Neural progenitor cell (in vitro differentiated cells): ENCODE data around the gene OR5B17. TPM values are rescaled to one million over a fixed set of nuclear protein-coding genes. Genes with fewer than 3 reads are reported as not detected.
"Not testable (repeated sequence)": the region's sequence is repeated elsewhere in the genome, so short reads cannot be mapped to it uniquely, and the experiment has no call there.

Experiments
- DNase-seq: peaks from one replicate; pipeline ENCODE4 v3.0.0-alpha.2; 2016; ENCODE audit warnings: low spot score
- H2AFZ ChIP-seq: fragments of 200-600 bp; sonication (generic); replicated peaks from 2 replicates; pipeline ENCODE4 v1.6.1; 2016; ENCODE audit warnings: antibody characterized with exemption
- H3F3A ChIP-seq: fragments of 200-600 bp; sonication (generic); 2 replicates; pipeline ENCODE4 v1.6.1; 2016; ENCODE audit warnings: antibody characterized with exemption, low read depth
- H3K27ac ChIP-seq: fragments of 200-600 bp; sonication (generic); 2 replicates; pipeline ENCODE4 v1.5.1; 2016; ENCODE audit warnings: mild to moderate bottlenecking
- H3K27me3 ChIP-seq: fragments of 200-600 bp; sonication (generic); 2 replicates; pipeline ENCODE4 v1.6.1; 2016; ENCODE audit warnings: mild to moderate bottlenecking, moderate library complexity
- H3K36me3 ChIP-seq: fragments of 200-600 bp; sonication (generic); 2 replicates; pipeline ENCODE4 v1.5.1; 2016
- H3K4me1 ChIP-seq: fragments of 200-600 bp; sonication (generic); 2 replicates; pipeline ENCODE4 v1.6.1; 2016; ENCODE audit warnings: mixed run types
- H3K4me2 ChIP-seq: fragments of 200-600 bp; sonication (generic); 2 replicates; pipeline ENCODE4 v1.6.1; 2016
- H3K4me3 ChIP-seq: fragments of 200-600 bp; sonication (generic); 2 replicates; pipeline ENCODE4 v1.5.1; 2016
- H3K79me2 ChIP-seq: fragments of 200-600 bp; sonication (generic); 2 replicates; pipeline ENCODE4 v1.6.1; 2016; ENCODE audit warnings: low read depth
- H3K9ac ChIP-seq: fragments of 200-600 bp; sonication (generic); 2 replicates; pipeline ENCODE4 v1.6.1; 2016
- H3K9me3 ChIP-seq: fragments of 200-600 bp; sonication (generic); 2 replicates; pipeline ENCODE4 v1.5.1; 2016; ENCODE audit warnings: low read depth
- H4K20me1 ChIP-seq: fragments of 200-600 bp; sonication (generic); 2 replicates; pipeline ENCODE4 v1.6.1; 2016; ENCODE audit warnings: low read depth
- H3K27ac Mint-ChIP-seq: 3 replicates; pipeline ENCODE4 v1.8.0; 2021; ENCODE audit warnings: mixed read lengths
- H3K27me3 Mint-ChIP-seq: 2 replicates; pipeline ENCODE4 v1.8.0; 2022; ENCODE audit warnings: low read depth, mild to moderate bottlenecking, inconsistent platforms, moderate library complexity, mixed read lengths; ENCODE audit not compliant: insufficient read depth
- H3K36me3 Mint-ChIP-seq: 3 replicates; pipeline ENCODE4 v1.8.0; 2021; ENCODE audit warnings: mixed read lengths
- H3K4me1 Mint-ChIP-seq: 3 replicates; pipeline ENCODE4 v1.8.0; 2021; ENCODE audit warnings: mixed read lengths
- H3K4me3 Mint-ChIP-seq: 3 replicates; pipeline ENCODE4 v1.8.0; 2021; ENCODE audit warnings: mild to moderate bottlenecking, moderate library complexity, mixed read lengths
- H3K9me3 Mint-ChIP-seq: 3 replicates; pipeline ENCODE4 v1.8.0; 2020; ENCODE audit warnings: mixed read lengths
- EZH2 ChIP-seq: fragments of 200-600 bp; sonication (generic); IDR thresholded peaks from 2 replicates; pipeline ENCODE4 v1.6.1; 2017; ENCODE audit warnings: antibody characterized with exemption, mild to moderate bottlenecking, moderate library complexity
- EZH2phosphoT487 ChIP-seq: fragments of 200-600 bp; sonication (generic); IDR thresholded peaks from 2 replicates; pipeline ENCODE4 v1.6.1; 2017; ENCODE audit warnings: antibody characterized with exemption
- total RNA-seq: library from RNA; depleted of rRNA; stranded (reverse); fragments of >200 nt; gene quantifications from 2 replicates; pipeline ENCODE4 v1.2.3, GENCODE V29; 2015; ENCODE audit warnings: low replicate concordance
- TF ChIP-seq, protein P1 (sequence below): fragments of 200-600 bp; sonication (generic); IDR thresholded peaks from 2 replicates; pipeline ENCODE4 v1.5.1; 2017; ENCODE audit warnings: antibody characterized with exemption, mild to moderate bottlenecking

The OR5B17 gene
- not detected in 2 replicates for total RNA-seq

DNA sequence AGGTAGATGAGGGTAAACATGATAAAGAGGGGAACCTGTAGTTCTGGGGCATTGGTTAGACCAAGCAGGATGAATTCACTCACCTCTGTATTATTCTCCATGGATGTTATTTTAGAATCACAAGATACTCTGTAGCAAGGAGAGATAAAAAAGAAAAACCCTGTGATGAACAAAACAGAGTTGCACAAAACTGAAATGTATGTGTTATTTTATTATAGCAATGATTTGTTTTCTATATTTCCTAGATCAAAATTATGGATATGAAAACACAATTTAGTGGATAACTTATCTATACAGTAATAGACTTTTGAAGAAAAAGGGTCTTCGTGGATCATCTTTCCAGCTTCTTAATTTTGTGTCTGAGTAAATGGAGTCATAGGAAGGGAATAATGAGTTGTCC lies at the start of gene OR5B17:
Gene OR5B17 (minus strand): TSS at position 101 of the 400 bp plus-strand sequence. CDS start 0 bp downstream, at position 101.
- H3K4me3 Mint-ChIP-seq: no peak within 1 kb of the TSS
- no peaks in the 10 kb centered on the region for H3K27me3 ChIP-seq
- TF ChIP-seq, protein P1, sequence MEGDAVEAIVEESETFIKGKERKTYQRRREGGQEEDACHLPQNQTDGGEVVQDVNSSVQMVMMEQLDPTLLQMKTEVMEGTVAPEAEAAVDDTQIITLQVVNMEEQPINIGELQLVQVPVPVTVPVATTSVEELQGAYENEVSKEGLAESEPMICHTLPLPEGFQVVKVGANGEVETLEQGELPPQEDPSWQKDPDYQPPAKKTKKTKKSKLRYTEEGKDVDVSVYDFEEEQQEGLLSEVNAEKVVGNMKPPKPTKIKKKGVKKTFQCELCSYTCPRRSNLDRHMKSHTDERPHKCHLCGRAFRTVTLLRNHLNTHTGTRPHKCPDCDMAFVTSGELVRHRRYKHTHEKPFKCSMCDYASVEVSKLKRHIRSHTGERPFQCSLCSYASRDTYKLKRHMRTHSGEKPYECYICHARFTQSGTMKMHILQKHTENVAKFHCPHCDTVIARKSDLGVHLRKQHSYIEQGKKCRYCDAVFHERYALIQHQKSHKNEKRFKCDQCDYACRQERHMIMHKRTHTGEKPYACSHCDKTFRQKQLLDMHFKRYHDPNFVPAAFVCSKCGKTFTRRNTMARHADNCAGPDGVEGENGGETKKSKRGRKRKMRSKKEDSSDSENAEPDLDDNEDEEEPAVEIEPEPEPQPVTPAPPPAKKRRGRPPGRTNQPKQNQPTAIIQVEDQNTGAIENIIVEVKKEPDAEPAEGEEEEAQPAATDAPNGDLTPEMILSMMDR: no peak
- no peak for TF ChIP-seq EZH2phosphoT487
- TF ChIP-seq EZH2: no peak
- H3K27ac Mint-ChIP-seq: no peak within 1 kb of the TSS
- H3K27me3 Mint-ChIP-seq: no peaks in the 10 kb centered on the region
- no peak within 1 kb of the TSS for H3K4me3 ChIP-seq
- H3K79me2 ChIP-seq: no peaks in the 10 kb centered on the region
- H3K36me3 ChIP-seq: no peaks in the 10 kb centered on the region
- no peaks in the 10 kb centered on the region for H3K9me3 ChIP-seq
- no peaks in the 10 kb centered on the region for H3F3A ChIP-seq
- no peaks in the 10 kb centered on the region for H4K20me1 ChIP-seq
- DNase-seq: no peak
- no peaks in the 10 kb centered on the region for H3K9me3 Mint-ChIP-seq
- H3K4me2 ChIP-seq: no peak within 1 kb of the TSS
- H2AFZ ChIP-seq: no peak within 1 kb of the TSS
- H3K4me1 ChIP-seq: no peaks in the 10 kb centered on the region
- H3K4me1 Mint-ChIP-seq: no peaks in the 10 kb centered on the region
- no peaks in the 10 kb centered on the region for H3K36me3 Mint-ChIP-seq
- no peak within 1 kb of the TSS for H3K9ac ChIP-seq
- no peak within 1 kb of the TSS for H3K27ac ChIP-seq

DNA sequence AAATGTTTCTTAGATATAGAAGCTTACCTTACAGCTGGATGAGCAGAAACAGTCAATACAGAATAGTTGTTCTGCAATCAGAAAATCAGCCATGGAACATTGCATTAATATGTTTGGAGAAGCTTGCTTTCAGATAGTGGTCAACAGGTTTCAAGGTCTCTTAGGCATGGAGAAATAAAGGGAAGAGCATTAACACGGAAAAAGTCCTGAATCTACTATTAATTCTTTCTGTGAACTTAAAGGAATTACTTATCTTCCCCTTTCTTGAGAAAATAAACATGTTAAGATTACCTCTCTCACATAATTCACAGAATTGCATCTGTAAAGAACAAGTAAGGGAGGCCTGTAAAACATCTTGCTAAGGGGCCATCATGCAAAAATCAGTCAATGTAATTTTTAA lies 47.9 kb upstream of the OR5B17 start, which contains the start of gene OR5B3:
Gene OR5B3 (minus strand): TSS at position 101 of the 400 bp plus-strand sequence. CDS start 3,465 bp downstream, outside the sequence.
- Histone ChIP-seq H3K36me3 (no peaks in the 10 kb centered on the region), H4K20me1 (no peaks in the 10 kb centered on the region), H3K4me1 (no peaks in the 10 kb centered on the region), H2AFZ (no peak within 1 kb of the TSS), H3K79me2 (no peaks in the 10 kb centered on the region), H3F3A (no peaks in the 10 kb centered on the region), H3K27ac (no peak within 1 kb of the TSS), H3K4me3 (no peak within 1 kb of the TSS), H3K4me2 (no peak within 1 kb of the TSS), H3K9me3 (peaks cover 2% of the 10 kb centered on the region), H3K27me3 (no peaks in the 10 kb centered on the region), H3K9ac (no peak within 1 kb of the TSS)
- peaks cover 7% of the 10 kb centered on the region for H3K27me3 Mint-ChIP-seq
- H3K4me1 Mint-ChIP-seq: no peaks in the 10 kb centered on the region
- TF ChIP-seq EZH2: no peak
- TF ChIP-seq EZH2phosphoT487: no peak
- TF ChIP-seq, protein P1: no peak
- DNase-seq: no peak
- peaks cover 16% of the 10 kb centered on the region for H3K9me3 Mint-ChIP-seq
- no peak within 1 kb of the TSS for H3K4me3 Mint-ChIP-seq
- H3K27ac Mint-ChIP-seq: no peak within 1 kb of the TSS
- no peaks in the 10 kb centered on the region for H3K36me3 Mint-ChIP-seq

DNA sequence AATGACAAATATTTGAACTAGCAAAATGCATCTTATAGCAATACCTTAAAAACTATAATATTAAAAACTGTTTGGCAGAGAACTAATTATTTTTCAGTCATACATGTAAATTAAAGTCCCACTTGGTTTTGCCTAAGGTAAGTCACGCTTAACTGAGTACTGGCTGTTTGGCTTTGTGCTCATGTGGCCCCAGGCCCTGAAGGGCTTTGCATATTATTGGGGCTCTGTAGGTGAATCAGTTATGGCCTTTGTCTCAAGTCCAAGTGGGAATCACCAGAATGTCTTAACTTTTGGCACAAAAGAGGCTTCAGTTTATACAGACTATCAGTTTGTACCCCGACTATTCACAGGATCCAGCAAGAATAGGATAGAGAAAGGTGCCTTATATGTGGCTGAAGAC lies 40.8 kb upstream of the OR5B17 start:
- H3K36me3 Mint-ChIP-seq, DNase-seq, H3K36me3 ChIP-seq, H3K27ac ChIP-seq, H3K27me3 Mint-ChIP-seq, H3K4me1 ChIP-seq, H2AFZ ChIP-seq, H3K4me3 Mint-ChIP-seq, H3F3A ChIP-seq, H3K9me3 ChIP-seq, H3K27ac Mint-ChIP-seq, H3K79me2 ChIP-seq, H3K4me2 ChIP-seq, H3K27me3 ChIP-seq, H3K9ac ChIP-seq, H4K20me1 ChIP-seq, H3K4me3 ChIP-seq, H3K4me1 Mint-ChIP-seq: not testable (repeated sequence)
- peaks cover 13% of the 10 kb centered on the region for H3K9me3 Mint-ChIP-seq

DNA sequence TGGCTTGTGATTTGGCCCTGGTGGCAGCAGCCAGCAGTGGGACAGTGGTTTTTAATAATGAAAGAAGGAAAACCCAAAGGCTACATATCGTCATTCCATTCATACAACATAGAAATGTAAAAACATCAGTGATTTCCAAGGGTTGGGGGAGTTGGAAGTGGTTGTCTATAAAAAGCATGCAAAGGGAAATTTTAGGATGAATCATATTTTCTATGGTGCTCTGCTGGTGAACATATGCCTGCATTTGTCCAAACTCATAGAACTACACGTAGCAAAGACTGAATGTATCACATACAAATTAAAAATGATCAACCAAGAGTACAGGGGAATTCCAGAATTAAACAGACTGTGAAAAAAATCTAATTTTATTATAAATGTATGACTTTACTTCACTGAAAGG lies 36.7 kb upstream of the OR5B17 start:
- DNase-seq: no peak
- Histone ChIP-seq H3K4me2 (no peak overlapping the region), H2AFZ (no peak overlapping the region), H3K9me3 (peaks cover 6% of the 10 kb centered on the region), H3F3A (no peaks in the 10 kb centered on the region), H3K27ac (no peak overlapping the region), H3K4me3 (no peak overlapping the region), H3K36me3 (no peaks in the 10 kb centered on the region), H3K79me2 (no peaks in the 10 kb centered on the region), H4K20me1 (no peaks in the 10 kb centered on the region), H3K4me1 (no peaks in the 10 kb centered on the region), H3K9ac (no peak overlapping the region), H3K27me3 (no peaks in the 10 kb centered on the region)
- Mint-ChIP-seq H3K27ac (no peak overlapping the region), H3K9me3 (peaks cover 13% of the 10 kb centered on the region), H3K36me3 (no peaks in the 10 kb centered on the region), H3K4me3 (no peak overlapping the region), H3K27me3 (no peaks in the 10 kb centered on the region), H3K4me1 (no peaks in the 10 kb centered on the region)
- TF ChIP-seq, protein P1: no peak
- no peak for TF ChIP-seq EZH2
- TF ChIP-seq EZH2phosphoT487: no peak
